B cell (primary cell): Measurements from ENCODE around the gene CNKSR3. TPM values are rescaled to one million over a fixed set of nuclear protein-coding genes. Genes with fewer than 3 reads are reported as not detected.

ENCODE experiments used
- ATAC-seq: fragments of 200-7000 bp; cut with Tn5 transposase; one replicate; pipeline ENCODE4 v1.10.0; 2021; ENCODE audit warnings: low read depth, mild to moderate bottlenecking, moderate number of reproducible peaks, moderate library complexity
- CTCF ChIA-PET: fragments of 350-600 bp; sonication (Branson Sonifier 250); formaldehyde crosslinking; loops from one replicate; lab custom pipeline; 2021; ENCODE audit warnings: antibody characterized with exemption, inconsistent platforms; lab: Charles Lee
- POLR2A ChIA-PET: fragments of 350-600 bp; sonication (Branson Sonifier 250); formaldehyde crosslinking; loops from one replicate; lab custom pipeline; 2021; ENCODE audit warnings: antibody characterized with exemption; lab: Charles Lee
- DNase-seq: peaks from one replicate; pipeline ENCODE4 v3.0.0; 2013
- H2AFZ ChIP-seq: 2 replicates; pipeline ENCODE4 v1.6.1; 2012; ENCODE audit warnings: mild to moderate bottlenecking, low read depth, low read length; ENCODE audit not compliant: insufficient read depth, poor library complexity, severe bottlenecking
- H3K27ac ChIP-seq, 2 donors: 1 replicate in 1 of 2; 2 replicates in 1 of 2; pipeline ENCODE4 v1.5.1; 2012 to 2013; ENCODE audit warnings: low read length in 2 of 2, mild to moderate bottlenecking in 2 of 2, moderate library complexity in 1 of 2
- H3K27me3 ChIP-seq, 4 experiments: fragments of 200-600 bp in 1 of 4; sonication (generic) in 1 of 4; replicated peaks in 1 of 4; 1 replicate in 2 of 4; 2 replicates in 2 of 4; pipeline versions ENCODE4 v1.6.1 to v1.7.0; 2013 to 2016; ENCODE audit warnings: low read length in 3 of 4, mild to moderate bottlenecking in 2 of 4, mixed read lengths in 1 of 4, moderate library complexity in 1 of 4; ENCODE audit not compliant: insufficient read depth in 4 of 4, control insufficient read depth in 3 of 4; ENCODE audit errors: control extremely low read depth in 1 of 4
- H3K36me3 ChIP-seq, 2 experiments: replicated peaks in 1 of 2; 1 replicate in 1 of 2; 2 replicates in 1 of 2; pipeline versions ENCODE4 v1.6.1 to v1.7.1; 2013; ENCODE audit warnings: low read length in 1 of 2; ENCODE audit not compliant: insufficient read depth in 2 of 2, control insufficient read depth in 1 of 2; ENCODE audit errors: control extremely low read depth in 1 of 2, extremely low read depth in 1 of 2
- H3K4me1 ChIP-seq, 2 donors: fragments of 200-600 bp in 1 of 2; sonication (generic) in 1 of 2; 1 replicate in 1 of 2; 2 replicates in 1 of 2; pipeline versions ENCODE4 v1.5.1 to v1.6.1; 2013 to 2017; ENCODE audit warnings: low read length in 2 of 2; ENCODE audit not compliant: control insufficient read depth in 2 of 2, insufficient read depth in 2 of 2
- H3K4me2 ChIP-seq: replicated peaks from 2 replicates; pipeline ENCODE3; 2012; ENCODE audit warnings: mild to moderate bottlenecking, low read depth, low read length; ENCODE audit not compliant: poor library complexity, severe bottlenecking
- H3K4me3 ChIP-seq, 5 experiments: fragments of 200-600 bp in 1 of 5; sonication (generic) in 1 of 5; 1 replicate in 3 of 5; 2 replicates in 2 of 5; pipeline versions ENCODE4 v1.5.1 to v1.7.0; 2011 to 2016; ENCODE audit warnings: low read length in 4 of 5, mild to moderate bottlenecking in 4 of 5, low read depth in 2 of 5, control low read depth in 1 of 5, moderate library complexity in 1 of 5; ENCODE audit not compliant: insufficient read depth in 1 of 5; ENCODE audit errors: control extremely low read depth in 1 of 5, extremely low read depth in 1 of 5
- H3K79me2 ChIP-seq: fragments of 200-600 bp; sonication (generic); one replicate; pipeline ENCODE4 v1.6.0; 2016; ENCODE audit warnings: low read length; ENCODE audit not compliant: control insufficient read depth, insufficient read depth
- H3K9ac ChIP-seq: fragments of 200-600 bp; sonication (generic); 2 replicates; pipeline ENCODE4 v1.6.1; 2017; ENCODE audit warnings: mild to moderate bottlenecking, low read length, moderate library complexity
- H3K9me3 ChIP-seq, 3 donors: one replicate each; pipeline versions ENCODE4 v1.6.1 to v1.7.1; 2013; ENCODE audit warnings: low read length in 2 of 3; ENCODE audit not compliant: control insufficient read depth in 2 of 3, insufficient read depth in 1 of 3; ENCODE audit errors: control extremely low read depth in 1 of 3
- H4K20me1 ChIP-seq: 2 replicates; pipeline ENCODE4 v1.6.0; 2012; ENCODE audit warnings: mild to moderate bottlenecking, low read length; ENCODE audit not compliant: insufficient read depth, control insufficient read depth, poor library complexity, severe bottlenecking
- H3K27ac Mint-ChIP-seq: one replicate; pipeline ENCODE4 v1.8.0; 2021; ENCODE audit warnings: mixed read lengths
- H3K27me3 Mint-ChIP-seq: one replicate; pipeline ENCODE4 v1.8.0; 2021; ENCODE audit warnings: mixed read lengths
- H3K4me1 Mint-ChIP-seq: one replicate; pipeline ENCODE4 v1.8.0; 2021; ENCODE audit warnings: mixed read lengths
- H3K4me3 Mint-ChIP-seq: one replicate; pipeline ENCODE4 v1.8.0; 2021; ENCODE audit warnings: mixed read lengths
- H3K9me3 Mint-ChIP-seq: one replicate; pipeline ENCODE4 v1.8.0; 2022; ENCODE audit warnings: mixed read lengths; ENCODE audit not compliant: insufficient read depth
- EZH2 ChIP-seq: IDR thresholded peaks from 2 replicates; pipeline ENCODE4 v1.6.1; 2012; ENCODE audit warnings: borderline replicate concordance, low read depth, mild to moderate bottlenecking, moderate library complexity, low read length; ENCODE audit not compliant: insufficient read depth, poor library complexity, severe bottlenecking
- WGBS: methylation state at CpG from one replicate; pipeline ENCODE4 v1.1.5; 2013; ENCODE audit warnings: missing lambda C conversion rate; ENCODE audit not compliant: insufficient coverage; 5-methylcytosine and 5-hydroxymethylcytosine counted together
- intact Hi-C: fragments of 100-400 bp; cut with micrococcal nuclease; formaldehyde crosslinking; loops from one replicate; pipeline ENCODE4 v1.10.0; 2022
- polyA plus RNA-seq: library from polyadenylated mRNA; depleted of rRNA; stranded (reverse); fragments of >200 nt; gene quantifications from 2 replicates; pipeline ENCODE4 v1.2.3, GENCODE V29; 2012
- total RNA-seq, 2 donors: library from RNA; stranded (reverse); fragments of 120-200 nt in 1 of 2; gene quantifications; 1 replicate in 1 of 2; 2 replicates in 1 of 2; pipeline versions ENCODE4 v1.2.3 to v1.2.4, GENCODE V29; 2013 to 2022
- TF ChIP-seq, protein P1 (sequence below): fragments of 200-600 bp; IDR thresholded peaks from one replicate; pipeline ENCODE4 v1.8.0; 2022; ENCODE audit warnings: antibody characterized with exemption, mild to moderate bottlenecking

CNKSR3 gene
- total and polyA plus RNA-seq, 2 donors (not counting 1 experiment from before 2014, with no cell fraction given), result not detected

DNA sequence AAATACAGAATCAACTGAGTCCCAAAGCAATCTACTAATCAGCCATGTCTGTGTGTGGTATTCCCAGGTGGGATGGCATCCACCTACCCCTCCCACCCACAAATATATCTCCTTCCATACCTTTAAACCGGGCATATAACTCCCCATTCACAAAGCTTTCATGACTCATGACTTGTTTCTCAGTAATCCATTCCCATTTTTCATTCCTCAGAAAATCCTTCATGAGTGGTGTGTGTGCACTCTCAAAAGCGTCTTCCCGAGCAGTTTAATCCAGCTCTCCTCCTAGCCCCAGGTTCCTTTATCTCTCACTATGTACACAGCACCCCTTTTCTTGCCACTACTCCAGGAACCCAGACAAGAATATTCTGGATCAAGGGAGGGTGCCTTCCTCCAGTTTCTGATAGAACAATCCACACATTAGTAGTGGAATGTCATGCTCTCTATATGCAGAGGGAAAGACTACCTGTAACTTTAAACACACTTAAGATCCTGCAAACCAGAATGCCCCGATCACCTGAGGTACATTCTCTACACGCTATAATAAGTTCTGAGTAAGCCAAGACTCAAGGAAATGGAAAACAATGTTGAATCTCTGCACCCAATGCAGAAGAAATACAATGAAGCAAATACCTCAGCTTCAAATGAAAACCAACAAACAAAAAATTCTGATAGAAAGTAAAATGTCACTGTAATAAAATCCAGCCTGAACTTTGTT, 98.2 kb downstream of the CNKSR3 start:
- no peak overlapping the region for H3K4me3 ChIP-seq
- Mint-ChIP-seq H3K27ac (no peak overlapping the region), H3K9me3 (no peaks in the 10 kb centered on the region), H3K27me3 (peaks cover 7% of the 10 kb centered on the region), H3K4me3 (no peak overlapping the region), H3K4me1 (peaks cover 3% of the 10 kb centered on the region)
- H3K4me2 ChIP-seq, result no peak overlapping the region
- no peaks in the 10 kb centered on the region for H3K4me1 ChIP-seq
- CTCF ChIA-PET, result no interaction called here
- no peak overlapping the region for H3K9ac ChIP-seq
- POLR2A ChIA-PET, result no interaction called here
- no peaks in the 10 kb centered on the region for H3K36me3 ChIP-seq
- no peaks in the 10 kb centered on the region for H3K27me3 ChIP-seq
- no peak for DNase-seq
- H2AFZ ChIP-seq, result no peak overlapping the region
- intact Hi-C loops, result no loop called here
- no peaks in the 10 kb centered on the region for H3K79me2 ChIP-seq
- H4K20me1 ChIP-seq, result no peaks in the 10 kb centered on the region
- no peaks in the 10 kb centered on the region for H3K9me3 ChIP-seq
- no peak for TF ChIP-seq EZH2
- TF ChIP-seq, protein P1, sequence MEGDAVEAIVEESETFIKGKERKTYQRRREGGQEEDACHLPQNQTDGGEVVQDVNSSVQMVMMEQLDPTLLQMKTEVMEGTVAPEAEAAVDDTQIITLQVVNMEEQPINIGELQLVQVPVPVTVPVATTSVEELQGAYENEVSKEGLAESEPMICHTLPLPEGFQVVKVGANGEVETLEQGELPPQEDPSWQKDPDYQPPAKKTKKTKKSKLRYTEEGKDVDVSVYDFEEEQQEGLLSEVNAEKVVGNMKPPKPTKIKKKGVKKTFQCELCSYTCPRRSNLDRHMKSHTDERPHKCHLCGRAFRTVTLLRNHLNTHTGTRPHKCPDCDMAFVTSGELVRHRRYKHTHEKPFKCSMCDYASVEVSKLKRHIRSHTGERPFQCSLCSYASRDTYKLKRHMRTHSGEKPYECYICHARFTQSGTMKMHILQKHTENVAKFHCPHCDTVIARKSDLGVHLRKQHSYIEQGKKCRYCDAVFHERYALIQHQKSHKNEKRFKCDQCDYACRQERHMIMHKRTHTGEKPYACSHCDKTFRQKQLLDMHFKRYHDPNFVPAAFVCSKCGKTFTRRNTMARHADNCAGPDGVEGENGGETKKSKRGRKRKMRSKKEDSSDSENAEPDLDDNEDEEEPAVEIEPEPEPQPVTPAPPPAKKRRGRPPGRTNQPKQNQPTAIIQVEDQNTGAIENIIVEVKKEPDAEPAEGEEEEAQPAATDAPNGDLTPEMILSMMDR, result no peak
- no peak for ATAC-seq
- no peak overlapping the region for H3K27ac ChIP-seq
- WGBS, result 95% methylated on average over 3 of the region's 5 CpGs

DNA sequence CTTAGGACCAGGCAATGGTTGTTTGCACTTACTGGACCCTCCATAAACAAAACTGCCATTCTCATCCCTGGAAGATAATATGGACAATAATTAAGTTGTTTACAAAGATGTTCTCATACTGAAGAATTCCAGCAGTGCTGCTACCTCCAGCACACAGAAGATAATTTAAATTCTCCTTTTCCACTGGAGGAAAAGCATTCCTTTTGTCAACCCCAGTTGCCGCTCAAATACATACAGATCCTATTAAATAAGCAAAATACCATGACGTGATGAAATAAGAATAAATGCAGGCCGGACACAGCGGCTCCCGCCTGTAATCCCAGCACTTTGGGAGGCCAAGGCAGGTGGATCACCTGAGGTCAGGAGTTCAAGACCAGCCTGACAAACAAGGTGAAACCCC, 99.4 kb downstream of the CNKSR3 start:
- DNase-seq (no peak), ATAC-seq (no peak)
- Histone ChIP-seq H4K20me1 (no peaks in the 10 kb centered on the region), H3K9me3 (no peaks in the 10 kb centered on the region), H2AFZ (no peak overlapping the region), H3K4me1 (no peaks in the 10 kb centered on the region), H3K4me2 (no peak overlapping the region), H3K79me2 (no peaks in the 10 kb centered on the region), H3K4me3 (no peak overlapping the region), H3K27me3 (no peaks in the 10 kb centered on the region), H3K9ac (no peak overlapping the region), H3K36me3 (no peaks in the 10 kb centered on the region), H3K27ac (no peak overlapping the region)
- Mint-ChIP-seq H3K4me3 (no peak overlapping the region), H3K4me1 (peaks cover 3% of the 10 kb centered on the region), H3K9me3 (no peaks in the 10 kb centered on the region), H3K27ac (no peak overlapping the region), H3K27me3 (peaks cover 7% of the 10 kb centered on the region)
- whole genome bisulfite sequencing, result no CpG with 5 or more reads among the region's 5 CpGs
- intact Hi-C loops, result no loop called here
- ChIA-PET CTCF (no interaction called here), POLR2A (no interaction called here)
- TF ChIP-seq, protein P1, result no peak
- no peak for TF ChIP-seq EZH2
